HEK293 (cell line): Measurements from ENCODE around the gene CDKAL1.

Source experiments
- CTCF ChIA-PET: fragments of 350-600 bp; formaldehyde crosslinking; extraction: SDS; loops from one replicate; lab custom pipeline; 2021; ENCODE audit warnings: antibody characterized with exemption; lab: Yijun Ruan, JAX
- POLR2A ChIA-PET: fragments of 300-600 bp; formaldehyde crosslinking; extraction: SDS; loops from one replicate; lab custom pipeline; 2020; ENCODE audit warnings: antibody characterized with exemption, inconsistent platforms; lab: Yijun Ruan, JAX
- H3K27ac ChIP-seq: fragments of 200-500 bp; sonication (Bioruptor generic); 2 replicates; pipeline ENCODE4 v1.5.1; 2014; ENCODE audit warnings: low read depth, low read length, control low read depth, inconsistent platforms; ENCODE audit errors: extremely low read depth
- H3K36me3 ChIP-seq, 2 experiments: fragments of 200-500 bp in 1 of 2; sonication (Bioruptor generic) in 1 of 2; 1 replicate in 1 of 2; 2 replicates in 1 of 2; pipeline ENCODE4 v1.5.1; 2014 to 2017; ENCODE audit warnings: inconsistent platforms in 2 of 2, low read length in 2 of 2; ENCODE audit not compliant: control insufficient read depth in 2 of 2, insufficient read depth in 1 of 2
- H3K4me1 ChIP-seq: fragments of 200-500 bp; sonication (Bioruptor generic); 2 replicates; pipeline ENCODE4 v1.5.1; 2014; ENCODE audit warnings: mild to moderate bottlenecking, low read length, inconsistent platforms; ENCODE audit not compliant: control insufficient read depth, insufficient read depth
- H3K4me3 ChIP-seq: 2 replicates; pipeline ENCODE4 v1.5.1; 2011; ENCODE audit warnings: low read depth, mild to moderate bottlenecking, control low read depth, low read length, moderate library complexity
- H3K9me3 ChIP-seq: fragments of 200-500 bp; sonication (Bioruptor generic); 2 replicates; pipeline ENCODE4 v1.5.1; 2014; ENCODE audit warnings: low read depth, low read length, inconsistent platforms; ENCODE audit not compliant: control insufficient read depth, insufficient read depth
- EGR2 ChIP-seq: fragments of 450-650 bp; formaldehyde crosslinking; IDR thresholded peaks from 2 replicates; pipeline ENCODE4 v1.5.1; 2016; ENCODE audit warnings: low read depth, missing biosample characterization, missing genetic modification characterization
- KLF7 ChIP-seq: fragments of 450-650 bp; formaldehyde crosslinking; IDR thresholded peaks from 2 replicates; pipeline ENCODE4 v1.5.1; 2016; ENCODE audit warnings: missing biosample characterization, missing genetic modification characterization, borderline replicate concordance
- REST ChIP-seq: fragments of 450-650 bp; formaldehyde crosslinking; IDR thresholded peaks from 2 replicates; pipeline ENCODE4 v1.5.1; 2016; ENCODE audit warnings: missing biosample characterization, missing genetic modification characterization
- ZNF155 ChIP-seq: fragments of 450-650 bp; formaldehyde crosslinking; IDR thresholded peaks from 2 replicates; pipeline ENCODE4 v1.5.1; 2016; ENCODE audit warnings: missing biosample characterization, missing genetic modification characterization
- ZNF292 ChIP-seq: fragments of 450-650 bp; formaldehyde crosslinking; IDR thresholded peaks from 2 replicates; pipeline ENCODE4 v1.5.1; 2016; ENCODE audit warnings: low read depth, missing biosample characterization, missing genetic modification characterization, borderline replicate concordance
- ZNF354C ChIP-seq: fragments of 450-650 bp; formaldehyde crosslinking; IDR thresholded peaks from 2 replicates; pipeline ENCODE4 v1.5.1; 2016; ENCODE audit warnings: missing biosample characterization, missing genetic modification characterization, low read depth, borderline replicate concordance
- ZNF510 ChIP-seq: fragments of 450-650 bp; formaldehyde crosslinking; IDR thresholded peaks from 2 replicates; pipeline ENCODE4 v1.5.1; 2018; ENCODE audit warnings: mild to moderate bottlenecking, missing genetic modification characterization, missing biosample characterization; ENCODE audit not compliant: insufficient replicate concordance
- ZNF561 ChIP-seq: fragments of 450-650 bp; IDR thresholded peaks from 2 replicates; pipeline ENCODE4 v1.5.1; 2018; ENCODE audit warnings: missing biosample characterization, missing genetic modification characterization, borderline replicate concordance
- ZNF626 ChIP-seq: fragments of 450-650 bp; sonication (Bioruptor Pico); formaldehyde crosslinking; IDR thresholded peaks from 2 replicates; pipeline ENCODE4 v1.5.1; 2018; ENCODE audit warnings: missing biosample characterization, missing genetic modification characterization, inconsistent platforms
- TF ChIP-seq, protein P1 (sequence below): fragments of 450-650 bp; formaldehyde crosslinking; IDR thresholded peaks from 2 replicates; pipeline ENCODE4 v1.5.1; 2016; ENCODE audit warnings: missing biosample characterization, missing genetic modification characterization, borderline replicate concordance
- TF ChIP-seq, protein P2 (sequence below): fragments of 450-650 bp; formaldehyde crosslinking; IDR thresholded peaks from 2 replicates; pipeline ENCODE4 v1.5.1; 2017; ENCODE audit warnings: missing biosample characterization, mild to moderate bottlenecking, missing genetic modification characterization, moderate library complexity

The CDKAL1 gene

GRCh38 chr6:20605061-20605460 is 70.8 kb downstream of the CDKAL1 start:
- CTCF ChIA-PET, result interaction anchor here (0.6 to 1.1 kb wide), 3 partner anchors 17 to 256 kb away, joined by 3 to 4 read pairs (median 3); no protein-coding TSS in a partner anchor
- POLR2A ChIA-PET, result no interaction called here

GRCh38 chr6:20605581-20605980 is 71.3 kb downstream of the CDKAL1 start:
- POLR2A ChIA-PET, result interaction anchor here (0.8 kb wide), 1 partner anchor 988 kb away, joined by 3 read pairs; the partner anchor contains the start of gene SOX4

More at GRCh38 chr6:20605061-20605460, 70.8 kb downstream of the CDKAL1 start:
- no peak overlapping the region for H3K4me3 ChIP-seq
- H3K36me3 ChIP-seq, result no peaks in the 10 kb centered on the region
- no peaks in the 10 kb centered on the region for H3K4me1 ChIP-seq
- no peak overlapping the region for H3K27ac ChIP-seq
- H3K9me3 ChIP-seq, result no peaks in the 10 kb centered on the region
- TF ChIP-seq ZNF626 (tag by site-specific recombination) (no peak), KLF7 (tag by site-specific recombination) (no peak), ZNF561 (no peak), ZNF155 (no peak), ZNF510 (tag by site-specific recombination) (no peak), EGR2 (tag by site-specific recombination) (no peak), ZNF292 (tag by site-specific recombination) (no peak)

More at GRCh38 chr6:20605581-20605980, 71.3 kb downstream of the CDKAL1 start:
- no peaks in the 10 kb centered on the region for H3K9me3 ChIP-seq
- TF ChIP-seq ZNF354C (tag by site-specific recombination), result no peak
- TF ChIP-seq, protein P1, sequence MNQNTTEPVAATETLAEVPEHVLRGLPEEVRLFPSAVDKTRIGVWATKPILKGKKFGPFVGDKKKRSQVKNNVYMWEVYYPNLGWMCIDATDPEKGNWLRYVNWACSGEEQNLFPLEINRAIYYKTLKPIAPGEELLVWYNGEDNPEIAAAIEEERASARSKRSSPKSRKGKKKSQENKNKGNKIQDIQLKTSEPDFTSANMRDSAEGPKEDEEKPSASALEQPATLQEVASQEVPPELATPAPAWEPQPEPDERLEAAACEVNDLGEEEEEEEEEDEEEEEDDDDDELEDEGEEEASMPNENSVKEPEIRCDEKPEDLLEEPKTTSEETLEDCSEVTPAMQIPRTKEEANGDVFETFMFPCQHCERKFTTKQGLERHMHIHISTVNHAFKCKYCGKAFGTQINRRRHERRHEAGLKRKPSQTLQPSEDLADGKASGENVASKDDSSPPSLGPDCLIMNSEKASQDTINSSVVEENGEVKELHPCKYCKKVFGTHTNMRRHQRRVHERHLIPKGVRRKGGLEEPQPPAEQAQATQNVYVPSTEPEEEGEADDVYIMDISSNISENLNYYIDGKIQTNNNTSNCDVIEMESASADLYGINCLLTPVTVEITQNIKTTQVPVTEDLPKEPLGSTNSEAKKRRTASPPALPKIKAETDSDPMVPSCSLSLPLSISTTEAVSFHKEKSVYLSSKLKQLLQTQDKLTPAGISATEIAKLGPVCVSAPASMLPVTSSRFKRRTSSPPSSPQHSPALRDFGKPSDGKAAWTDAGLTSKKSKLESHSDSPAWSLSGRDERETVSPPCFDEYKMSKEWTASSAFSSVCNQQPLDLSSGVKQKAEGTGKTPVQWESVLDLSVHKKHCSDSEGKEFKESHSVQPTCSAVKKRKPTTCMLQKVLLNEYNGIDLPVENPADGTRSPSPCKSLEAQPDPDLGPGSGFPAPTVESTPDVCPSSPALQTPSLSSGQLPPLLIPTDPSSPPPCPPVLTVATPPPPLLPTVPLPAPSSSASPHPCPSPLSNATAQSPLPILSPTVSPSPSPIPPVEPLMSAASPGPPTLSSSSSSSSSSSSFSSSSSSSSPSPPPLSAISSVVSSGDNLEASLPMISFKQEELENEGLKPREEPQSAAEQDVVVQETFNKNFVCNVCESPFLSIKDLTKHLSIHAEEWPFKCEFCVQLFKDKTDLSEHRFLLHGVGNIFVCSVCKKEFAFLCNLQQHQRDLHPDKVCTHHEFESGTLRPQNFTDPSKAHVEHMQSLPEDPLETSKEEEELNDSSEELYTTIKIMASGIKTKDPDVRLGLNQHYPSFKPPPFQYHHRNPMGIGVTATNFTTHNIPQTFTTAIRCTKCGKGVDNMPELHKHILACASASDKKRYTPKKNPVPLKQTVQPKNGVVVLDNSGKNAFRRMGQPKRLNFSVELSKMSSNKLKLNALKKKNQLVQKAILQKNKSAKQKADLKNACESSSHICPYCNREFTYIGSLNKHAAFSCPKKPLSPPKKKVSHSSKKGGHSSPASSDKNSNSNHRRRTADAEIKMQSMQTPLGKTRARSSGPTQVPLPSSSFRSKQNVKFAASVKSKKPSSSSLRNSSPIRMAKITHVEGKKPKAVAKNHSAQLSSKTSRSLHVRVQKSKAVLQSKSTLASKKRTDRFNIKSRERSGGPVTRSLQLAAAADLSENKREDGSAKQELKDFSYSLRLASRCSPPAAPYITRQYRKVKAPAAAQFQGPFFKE (tag by site-specific recombination), result no peak
- TF ChIP-seq, protein P2, sequence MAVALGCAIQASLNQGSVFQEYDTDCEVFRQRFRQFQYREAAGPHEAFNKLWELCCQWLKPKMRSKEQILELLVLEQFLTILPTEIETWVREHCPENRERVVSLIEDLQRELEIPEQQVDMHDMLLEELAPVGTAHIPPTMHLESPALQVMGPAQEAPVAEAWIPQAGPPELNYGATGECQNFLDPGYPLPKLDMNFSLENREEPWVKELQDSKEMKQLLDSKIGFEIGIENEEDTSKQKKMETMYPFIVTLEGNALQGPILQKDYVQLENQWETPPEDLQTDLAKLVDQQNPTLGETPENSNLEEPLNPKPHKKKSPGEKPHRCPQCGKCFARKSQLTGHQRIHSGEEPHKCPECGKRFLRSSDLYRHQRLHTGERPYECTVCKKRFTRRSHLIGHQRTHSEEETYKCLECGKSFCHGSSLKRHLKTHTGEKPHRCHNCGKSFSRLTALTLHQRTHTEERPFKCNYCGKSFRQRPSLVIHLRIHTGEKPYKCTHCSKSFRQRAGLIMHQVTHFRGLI (tag by site-specific recombination), result no peak
- no peak for TF ChIP-seq REST
- no peak overlapping the region for H3K27ac ChIP-seq
- H3K4me1 ChIP-seq, result no peaks in the 10 kb centered on the region
- CTCF ChIA-PET, result interaction anchor here (0.6 to 0.9 kb wide), 2 partner anchors 17 to 255 kb away, joined by 3 to 4 read pairs; no protein-coding TSS in a partner anchor
- no peaks in the 10 kb centered on the region for H3K36me3 ChIP-seq
- H3K4me3 ChIP-seq, result no peak overlapping the region
